Measurements from ENCODE around the gene TSC22D2. TPM values are rescaled to one million over a fixed set of nuclear protein-coding genes. Genes with fewer than 3 reads are reported as not detected.

TSC22D2 gene
- 3.2 and 18.3 TPM in 2 replicates for total RNA-seq

GRCh38 chr3:150408221-150409124 is at the start of gene TSC22D2:
TSS of gene TSC22D2 (plus strand) at chr3:150408298. CDS start at chr3:150409351, 1,053 bp downstream.

Other genes starting within 250 kb of the TSC22D2 start
- 98.1 and 135 TPM in 2 replicates for gene SERP1, start 138.2 kb downstream of the TSC22D2 start, total RNA-seq
- gene EIF2A, start 138.5 kb downstream of the TSC22D2 start, total RNA-seq, result 140 and 142 TPM in 2 replicates
- 40.0 and 190 TPM in 2 replicates for gene SELENOT, start 195.0 kb downstream of the TSC22D2 start, total RNA-seq